GM18951 (cell line): ENCODE measurements around the gene GIPC3.
"Not testable (repeated sequence)": the region's sequence is repeated elsewhere in the genome, so short reads cannot be mapped to it uniquely, and the experiment has no call there.

Experiments
- POLR2A ChIP-seq: IDR thresholded peaks from 4 replicates; pipeline ENCODE4 v1.6.1; 2011; ENCODE audit warnings: mild to moderate bottlenecking; ENCODE audit not compliant: insufficient read length, insufficient read depth; ENCODE audit errors: extremely low read depth
- in situ Hi-C: fragments of 300-500 bp; cut with MboI; formaldehyde crosslinking; loops from one replicate; pipeline ENCODE4 v1.12.0; 2022; ENCODE audit warnings: low sequenced_read_pairs, mixed read lengths, inconsistent platforms; ENCODE audit not compliant: unreplicated experiment

GIPC3 gene

GRCh38 chr19:3627351-3627723 is 42.1 kb downstream of the GIPC3 start:
- no peak for TF ChIP-seq POLR2A
- in situ Hi-C loops = no loop called here

- in situ Hi-C loops = not testable (repeated sequence)
These were observed 43.5 kb downstream of the GIPC3 start for GRCh38 chr19:3628766-3629165.

GRCh38 chr19:3631053-3631861 is 46.0 kb downstream of the GIPC3 start:
- no peak for TF ChIP-seq POLR2A
- in situ Hi-C loops = no loop called here

- no peak for TF ChIP-seq POLR2A
- in situ Hi-C loops = no loop called here
These were observed 46.8 kb downstream of the GIPC3 start for GRCh38 chr19:3632098-3632497.

GRCh38 chr19:3632739-3633558 is 47.7 kb downstream of the GIPC3 start:
- no peak for TF ChIP-seq POLR2A
- in situ Hi-C loops = no loop called here

- TF ChIP-seq POLR2A = no peak
- in situ Hi-C loops = no loop called here
These were observed 48.3 kb downstream of the GIPC3 start for GRCh38 chr19:3633559-3633988.

- in situ Hi-C loops = no loop called here
- no peak for TF ChIP-seq POLR2A
These were observed 49.3 kb downstream of the GIPC3 start for GRCh38 chr19:3634496-3635045.

- in situ Hi-C loops = no loop called here
- TF ChIP-seq POLR2A = no peak
These were observed 51.2 kb downstream of the GIPC3 start for GRCh38 chr19:3636506-3636905.

GRCh38 chr19:3636962-3637361 is 51.7 kb downstream of the GIPC3 start:
- in situ Hi-C loops = no loop called here

GRCh38 chr19:3637621-3638020 is 52.3 kb downstream of the GIPC3 start:
- no peak for TF ChIP-seq POLR2A
- in situ Hi-C loops = no loop called here

More at GRCh38 chr19:3636962-3637361, 51.7 kb downstream of the GIPC3 start:
- no peak for TF ChIP-seq POLR2A

GRCh38 chr19:3638208-3639193 is 53.2 kb downstream of the GIPC3 start:
- TF ChIP-seq POLR2A = no peak
- in situ Hi-C loops = no loop called here

GRCh38 chr19:3639479-3639878 is 54.2 kb downstream of the GIPC3 start:
- no peak for TF ChIP-seq POLR2A
- in situ Hi-C loops = no loop called here
